ENCODE measurements around the gene C4orf17. TPM values are rescaled to one million over a fixed set of nuclear protein-coding genes. Genes with fewer than 3 reads are reported as not detected.

Gene C4orf17
- total RNA-seq, 2 donors from 2014 or later, result 2.0 TPM; not detected in 1

- Histone ChIP-seq H3K27me3 (replicated peaks; ENCODE audit: insufficient read depth) (no peaks in the 10 kb centered on the region), H3K4me1 (replicated peaks) (no peaks in the 10 kb centered on the region), H3K27ac (no peak overlapping the region), H3K36me3 (no peaks in the 10 kb centered on the region), H3K4me3 (no peak overlapping the region), H3K9me3 (no peaks in the 10 kb centered on the region)
- 78% methylated on average over 3 of the region's 3 CpGs for WGBS
- intact Hi-C loops (cut with DNase I), result no loop called here
- no peak for DNase-seq (ENCODE audit: low spot score)
- TF ChIP-seq POLR2AphosphoS5 (IDR thresholded peaks at IDR 0.05), result no peak
- TF ChIP-seq CTCF (IDR thresholded peaks at IDR 0.05), result no peak
- no peak for TF ChIP-seq POLR2A (IDR thresholded peaks at IDR 0.05)
Observed at GRCh38 chr4:99591757-99592156, 80.9 kb downstream of the C4orf17 start.

Other genes starting within 250 kb of the C4orf17 start
- under 1 TPM in 1 of 2 donors, not detected in 1; 0.40 TPM for gene ADH1A, start 220.0 kb upstream of the C4orf17 start, total RNA-seq
- 10 to 100 TPM; 12.8 to 17.3 TPM for gene ADH1B, start 189.6 kb upstream of the C4orf17 start, total RNA-seq
- gene ADH1C, start 158.3 kb upstream of the C4orf17 start, total RNA-seq, result 10 to 100 TPM in 1 of 2 donors, 1 to 10 TPM in 1; 1.7 to 14.5 TPM
- under 1 TPM in 1 of 2 donors, not detected in 1; 0.64 TPM for gene ADH7, start 75.7 kb upstream of the C4orf17 start, total RNA-seq
- gene TRMT10A, start 53.0 kb downstream of the C4orf17 start, total RNA-seq, result 1 to 10 TPM; 7.2 to 8.0 TPM
- 1 to 10 TPM in 1 of 2 donors, not detected in 1; 1.5 TPM for gene MTTP, start 63.8 kb downstream of the C4orf17 start, total RNA-seq
- under 1 TPM; 0.32 to 0.62 TPM for gene C4orf54, start 146.8 kb downstream of the C4orf17 start, total RNA-seq

Measured in prostate gland (tissue), 2 donors.